ENCODE results near the gene KIAA1671.

The KIAA1671 gene

DNA sequence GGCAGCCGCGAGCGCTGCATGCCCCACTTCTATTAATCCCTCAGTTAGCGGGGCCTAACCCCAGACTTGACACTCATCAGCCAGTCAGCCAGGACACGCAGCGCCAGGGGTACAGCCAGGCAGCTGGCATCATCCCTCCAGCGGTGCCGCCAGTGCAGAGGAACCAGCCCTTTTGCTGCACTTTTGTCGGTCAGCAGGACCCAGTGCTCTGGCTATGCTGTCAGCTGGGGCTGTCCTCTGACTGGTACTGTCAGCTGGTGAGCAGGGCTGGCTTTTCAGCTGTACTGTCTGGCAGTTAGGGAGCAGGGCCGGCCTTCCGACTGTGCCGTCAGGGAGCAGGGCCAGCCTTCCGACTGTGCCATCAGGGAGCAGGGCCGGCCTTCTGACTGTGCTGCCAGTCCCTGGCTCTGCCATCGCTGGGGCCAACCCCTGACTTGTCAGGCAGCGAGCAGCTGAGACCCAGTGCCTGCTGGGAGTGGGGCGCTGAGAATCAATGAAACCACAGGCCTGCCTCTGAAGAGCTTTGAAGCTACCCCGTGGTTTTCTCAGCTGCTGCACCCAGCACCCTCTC is 115.4 kb downstream of the KIAA1671 start:
- in situ Hi-C loops (cut with MboI; ENCODE audit: low sequenced_read_pairs, unreplicated experiment) = no loop called here
- TF ChIP-seq, protein P1, sequence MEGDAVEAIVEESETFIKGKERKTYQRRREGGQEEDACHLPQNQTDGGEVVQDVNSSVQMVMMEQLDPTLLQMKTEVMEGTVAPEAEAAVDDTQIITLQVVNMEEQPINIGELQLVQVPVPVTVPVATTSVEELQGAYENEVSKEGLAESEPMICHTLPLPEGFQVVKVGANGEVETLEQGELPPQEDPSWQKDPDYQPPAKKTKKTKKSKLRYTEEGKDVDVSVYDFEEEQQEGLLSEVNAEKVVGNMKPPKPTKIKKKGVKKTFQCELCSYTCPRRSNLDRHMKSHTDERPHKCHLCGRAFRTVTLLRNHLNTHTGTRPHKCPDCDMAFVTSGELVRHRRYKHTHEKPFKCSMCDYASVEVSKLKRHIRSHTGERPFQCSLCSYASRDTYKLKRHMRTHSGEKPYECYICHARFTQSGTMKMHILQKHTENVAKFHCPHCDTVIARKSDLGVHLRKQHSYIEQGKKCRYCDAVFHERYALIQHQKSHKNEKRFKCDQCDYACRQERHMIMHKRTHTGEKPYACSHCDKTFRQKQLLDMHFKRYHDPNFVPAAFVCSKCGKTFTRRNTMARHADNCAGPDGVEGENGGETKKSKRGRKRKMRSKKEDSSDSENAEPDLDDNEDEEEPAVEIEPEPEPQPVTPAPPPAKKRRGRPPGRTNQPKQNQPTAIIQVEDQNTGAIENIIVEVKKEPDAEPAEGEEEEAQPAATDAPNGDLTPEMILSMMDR (IDR thresholded peaks at IDR 0.05; ENCODE audit: borderline replicate concordance, control extremely low read depth, extremely low read depth, insufficient read depth, missing control alignments) = no peak
- no peak for DNase-seq (ENCODE audit: low spot score)

- TF ChIP-seq, protein P1 (IDR thresholded peaks at IDR 0.05; ENCODE audit: borderline replicate concordance, control extremely low read depth, extremely low read depth, insufficient read depth, missing control alignments) = no peak
- DNase-seq (ENCODE audit: low spot score) = no peak
- in situ Hi-C loops (cut with MboI; ENCODE audit: low sequenced_read_pairs, unreplicated experiment) = no loop called here
Observed at GRCh38 chr22:25068707-25069106, 116.2 kb downstream of the KIAA1671 start.

GRCh38 chr22:25069426-25069757 is 116.9 kb downstream of the KIAA1671 start:
- no peak for DNase-seq (ENCODE audit: low spot score)
- TF ChIP-seq, protein P1 (IDR thresholded peaks at IDR 0.05; ENCODE audit: borderline replicate concordance, control extremely low read depth, extremely low read depth, insufficient read depth, missing control alignments) = no peak
- in situ Hi-C loops (cut with MboI; ENCODE audit: low sequenced_read_pairs, unreplicated experiment) = no loop called here

- in situ Hi-C loops (cut with MboI; ENCODE audit: low sequenced_read_pairs, unreplicated experiment) = no loop called here
- TF ChIP-seq, protein P1 (IDR thresholded peaks at IDR 0.05; ENCODE audit: borderline replicate concordance, control extremely low read depth, extremely low read depth, insufficient read depth, missing control alignments) = no peak
- no peak for DNase-seq (ENCODE audit: low spot score)
Observed at GRCh38 chr22:25069758-25070481, 117.4 kb downstream of the KIAA1671 start.

DNA sequence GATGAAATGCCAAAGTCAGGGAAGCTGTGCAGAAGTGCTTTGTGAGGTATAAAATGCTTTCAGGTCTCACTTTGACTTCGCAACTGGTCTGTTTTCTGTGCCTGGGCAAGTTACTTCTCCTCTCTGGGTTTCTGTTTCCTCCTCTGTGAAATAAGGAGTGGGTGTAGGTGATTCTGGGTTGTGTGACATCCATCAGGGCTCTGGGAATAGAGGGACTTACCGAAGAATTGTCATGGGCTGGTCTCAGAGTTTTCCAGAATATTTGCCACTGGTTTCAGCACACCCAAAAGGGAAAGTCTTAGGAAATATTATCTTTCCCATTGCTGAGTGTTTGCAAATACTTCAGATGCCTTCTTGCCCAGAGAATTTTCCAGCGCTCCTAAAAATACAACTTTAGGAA is 118.4 kb downstream of the KIAA1671 start:
- in situ Hi-C loops (cut with MboI; ENCODE audit: low sequenced_read_pairs, unreplicated experiment) = no loop called here
- TF ChIP-seq, protein P1 (IDR thresholded peaks at IDR 0.05; ENCODE audit: borderline replicate concordance, control extremely low read depth, extremely low read depth, insufficient read depth, missing control alignments) = no peak

DNA sequence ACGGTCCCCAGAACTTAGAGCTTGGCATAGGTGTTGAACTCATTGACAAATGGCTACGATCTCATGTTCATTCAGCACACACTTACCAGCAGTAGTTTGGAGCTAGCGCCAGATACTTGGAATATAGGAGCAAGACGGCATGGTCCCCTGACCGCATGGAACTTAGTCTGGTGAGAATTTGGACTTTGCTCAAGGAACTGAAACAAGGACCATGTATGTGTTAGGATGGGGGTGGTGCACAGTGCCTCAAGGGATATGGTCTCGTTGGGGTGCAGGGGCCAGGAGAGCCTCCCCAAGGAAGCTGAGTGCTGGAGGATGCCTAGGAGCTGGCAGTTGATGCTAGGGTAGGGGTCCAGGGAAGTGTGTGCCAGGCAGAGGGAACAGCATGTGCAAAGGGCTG is 119.2 kb downstream of the KIAA1671 start:
- no peak for DNase-seq (ENCODE audit: low spot score)
- TF ChIP-seq, protein P1 (IDR thresholded peaks at IDR 0.05; ENCODE audit: borderline replicate concordance, control extremely low read depth, extremely low read depth, insufficient read depth, missing control alignments) = no peak
- in situ Hi-C loops (cut with MboI; ENCODE audit: low sequenced_read_pairs, unreplicated experiment) = no loop called here

More for the DNA sequence above, 118.4 kb downstream of the KIAA1671 start:
- DNase-seq (ENCODE audit: low spot score) = no peak

Data from GM13976 (cell line).